GM18868 (cell line): ENCODE measurements around the gene RPP25.
A peak's percentile ranks its signal among the peaks of the same experiment; 100 is the strongest.
"Not testable (repeated sequence)": the region's sequence is repeated elsewhere in the genome, so short reads cannot be mapped to it uniquely, and the experiment has no call there.

Source experiments
- ATAC-seq: cut with Tn5 transposase; IDR thresholded peaks from one replicate; pipeline ENCODE4 v1.9.1; 2021; ENCODE audit warnings: mild to moderate bottlenecking, moderate library complexity; ENCODE audit not compliant: unreplicated experiment

Gene RPP25

GRCh38 chr15:74924525-74924924, 32.0 kb downstream of the RPP25 start:
- no peak for ATAC-seq

GRCh38 chr15:74920456-74920855, 36.1 kb downstream of the RPP25 start:
- no peak for ATAC-seq

- no peak for ATAC-seq
Measured at GRCh38 chr15:74917676-74918075, 38.9 kb downstream of the RPP25 start.

GRCh38 chr15:74913799-74914198, 42.8 kb downstream of the RPP25 start:
- ATAC-seq, result not testable (repeated sequence)

- ATAC-seq, result no peak
Measured at GRCh38 chr15:74913041-74913440, 43.5 kb downstream of the RPP25 start.

GRCh38 chr15:74908635-74909034, 47.9 kb downstream of the RPP25 start:
- ATAC-seq, result no peak

- ATAC-seq, result peak; percentile 8
Measured at GRCh38 chr15:74907163-74907870, 49.3 kb downstream of the RPP25 start.

GRCh38 chr15:74906450-74907162, 50.0 kb downstream of the RPP25 start, which contains the start of gene FAM219B:
FAM219B (minus strand) TSS chr15:74906851; CDS start chr15:74906800, 51 bp downstream.
- peak; percentile 83 for ATAC-seq

GRCh38 chr15:74906067-74906449, 50.5 kb downstream of the RPP25 start:
- peak; percentile 9 for ATAC-seq
